ENCODE data around the gene DLGAP1.

DLGAP1 gene

GRCh38 chr18:3906116-3906750 is 548.9 kb downstream of the DLGAP1 start:
- H3K4me2 ChIP-seq (ENCODE audit: low read length), result peak overlapping the region; percentile 26
- no peaks in the 10 kb centered on the region for H4K20me1 ChIP-seq (ENCODE audit: insufficient read depth, low read length)
- no peaks in the 10 kb centered on the region for H3K36me3 ChIP-seq (replicated peaks; ENCODE audit: low read depth, low read length)
- peaks cover 11% of the 10 kb centered on the region for H3K4me1 ChIP-seq (ENCODE audit: low read length)
- TF ChIP-seq EZH2phosphoT487 (IDR thresholded peaks at IDR 0.05; ENCODE audit: low read depth) (no peak), CTCF (IDR thresholded peaks at IDR 0.05; ENCODE audit: low read depth, low read length) (no peak)
- H3K9ac ChIP-seq (ENCODE audit: low read length), result no peak overlapping the region
- H2AFZ ChIP-seq (ENCODE audit: low read depth, low read length), result no peak overlapping the region
- no peaks in the 10 kb centered on the region for H3K79me2 ChIP-seq (ENCODE audit: low read length)
- peaks cover 16% of the 10 kb centered on the region for H3K27me3 ChIP-seq (ENCODE audit: low read depth, low read length)
- no peak overlapping the region for H3K4me3 ChIP-seq (ENCODE audit: low read length)
- no peaks in the 10 kb centered on the region for H3K9me3 ChIP-seq (ENCODE audit: insufficient read depth, low read length)
- H3K27ac ChIP-seq (ENCODE audit: low read length), result no peak overlapping the region

DNA sequence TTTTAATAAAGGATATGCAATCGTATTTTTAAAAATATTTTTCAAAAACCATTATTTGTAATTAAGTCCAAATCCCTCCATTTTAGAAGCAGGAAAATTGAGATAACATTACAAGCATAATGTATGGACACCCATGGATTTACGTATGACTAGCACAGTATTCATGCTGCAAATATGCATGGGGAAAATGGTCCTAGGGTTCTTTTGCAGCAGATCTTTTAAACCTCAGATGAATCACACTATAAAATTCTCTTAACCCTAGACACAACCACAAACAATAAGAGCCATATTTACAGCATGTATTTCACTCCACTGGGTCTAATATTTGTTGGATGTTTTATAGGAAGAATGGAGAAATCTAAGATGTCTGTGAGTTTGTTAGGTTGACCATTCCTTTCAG is 551.8 kb downstream of the DLGAP1 start:
- Histone ChIP-seq H3K79me2 (ENCODE audit: low read length) (no peaks in the 10 kb centered on the region), H4K20me1 (ENCODE audit: insufficient read depth, low read length) (no peaks in the 10 kb centered on the region), H3K27ac (ENCODE audit: low read length) (no peak overlapping the region), H3K36me3 (replicated peaks; ENCODE audit: low read depth, low read length) (no peaks in the 10 kb centered on the region), H3K4me2 (ENCODE audit: low read length) (no peak overlapping the region), H3K27me3 (ENCODE audit: low read depth, low read length) (peaks cover 37% of the 10 kb centered on the region), H3K4me3 (ENCODE audit: low read length) (no peak overlapping the region), H3K9ac (ENCODE audit: low read length) (no peak overlapping the region), H3K4me1 (ENCODE audit: low read length) (peaks cover 11% of the 10 kb centered on the region), H3K9me3 (ENCODE audit: insufficient read depth, low read length) (no peaks in the 10 kb centered on the region), H2AFZ (ENCODE audit: low read depth, low read length) (no peak overlapping the region)
- no peak for TF ChIP-seq CTCF (IDR thresholded peaks at IDR 0.05; ENCODE audit: low read depth, low read length)
- no peak for TF ChIP-seq EZH2phosphoT487 (IDR thresholded peaks at IDR 0.05; ENCODE audit: low read depth)

- no peaks in the 10 kb centered on the region for H3K9me3 ChIP-seq (ENCODE audit: insufficient read depth, low read length)
- peaks cover 11% of the 10 kb centered on the region for H3K4me1 ChIP-seq (ENCODE audit: low read length)
- no peak overlapping the region for H2AFZ ChIP-seq (ENCODE audit: low read depth, low read length)
- no peaks in the 10 kb centered on the region for H3K36me3 ChIP-seq (replicated peaks; ENCODE audit: low read depth, low read length)
- H3K27ac ChIP-seq (ENCODE audit: low read length), result no peak overlapping the region
- no peak overlapping the region for H3K4me2 ChIP-seq (ENCODE audit: low read length)
- no peak overlapping the region for H3K9ac ChIP-seq (ENCODE audit: low read length)
- no peak for TF ChIP-seq EZH2phosphoT487 (IDR thresholded peaks at IDR 0.05; ENCODE audit: low read depth)
- H3K4me3 ChIP-seq (ENCODE audit: low read length), result no peak overlapping the region
- H4K20me1 ChIP-seq (ENCODE audit: insufficient read depth, low read length), result no peaks in the 10 kb centered on the region
- peaks cover 37% of the 10 kb centered on the region for H3K27me3 ChIP-seq (ENCODE audit: low read depth, low read length)
- no peaks in the 10 kb centered on the region for H3K79me2 ChIP-seq (ENCODE audit: low read length)
Observed at GRCh38 chr18:3902676-3903075, 552.4 kb downstream of the DLGAP1 start.

GRCh38 chr18:3901811-3902210 is 553.3 kb downstream of the DLGAP1 start:
- peaks cover 11% of the 10 kb centered on the region for H3K4me1 ChIP-seq (ENCODE audit: low read length)
- TF ChIP-seq CTCF (IDR thresholded peaks at IDR 0.05; ENCODE audit: low read depth, low read length) (no peak), EZH2phosphoT487 (IDR thresholded peaks at IDR 0.05; ENCODE audit: low read depth) (no peak)
- H3K27ac ChIP-seq (ENCODE audit: low read length), result no peak overlapping the region
- H3K36me3 ChIP-seq (replicated peaks; ENCODE audit: low read depth, low read length), result no peaks in the 10 kb centered on the region
- no peak overlapping the region for H3K4me2 ChIP-seq (ENCODE audit: low read length)
- no peaks in the 10 kb centered on the region for H4K20me1 ChIP-seq (ENCODE audit: insufficient read depth, low read length)
- H3K79me2 ChIP-seq (ENCODE audit: low read length), result no peaks in the 10 kb centered on the region
- no peak overlapping the region for H3K4me3 ChIP-seq (ENCODE audit: low read length)
- H3K9me3 ChIP-seq (ENCODE audit: insufficient read depth, low read length), result no peaks in the 10 kb centered on the region
- H3K27me3 ChIP-seq (ENCODE audit: low read depth, low read length), result peaks cover 37% of the 10 kb centered on the region
- H3K9ac ChIP-seq (ENCODE audit: low read length), result no peak overlapping the region
- no peak overlapping the region for H2AFZ ChIP-seq (ENCODE audit: low read depth, low read length)
